Measurements from ENCODE around the gene PEPD.

The PEPD gene

GRCh38 chr19:33373453-33374235 lies 147.9 kb downstream of the PEPD start, which contains the start of gene CEBPG:
Gene CEBPG, plus strand, starts transcription at chr19:33373709. Its CDS starts 5,531 bp downstream, at chr19:33379240.
- Histone ChIP-seq H3K18ac (ENCODE audit: low read length) (peak within 1 kb of the TSS; percentile 99), H2BK15ac (ENCODE audit: low read length) (peak within 1 kb of the TSS; percentile 62), H3K4me2 (ENCODE audit: insufficient read depth, low read length, poor library complexity, severe bottlenecking) (peak within 1 kb of the TSS; percentile 82), H4K91ac (ENCODE audit: low read depth, low read length, poor library complexity) (no peak within 1 kb of the TSS), H2BK5ac (ENCODE audit: low read length) (peak within 1 kb of the TSS; percentile 45), H3K23ac (ENCODE audit: low read depth, low read length, poor library complexity) (peak within 1 kb of the TSS; percentile 87), H3K27me3 (ENCODE audit: control insufficient read depth in 3 of 3, insufficient read depth in 3 of 3, low read depth in 1 of 3, low read length in 3 of 3) (peaks cover 0 to 9% (median 0%) of the 10 kb centered on the region in 3 experiments), H2BK120ac (ENCODE audit: low read depth, low read length) (no peak within 1 kb of the TSS), H3K27ac (replicated peaks; ENCODE audit: low read length) (peak within 1 kb of the TSS; percentile 91), H2AK5ac (ENCODE audit: low read depth, low read length) (no peak within 1 kb of the TSS), H3K79me1 (ENCODE audit: low read depth, low read length) (no peaks in the 10 kb centered on the region), H3K4me3 (ENCODE audit: low read length in 2 of 2) (peak within 1 kb of the TSS; percentile 62 to 100), H2BK12ac (ENCODE audit: low read length) (peak within 1 kb of the TSS; percentile 76), H3K14ac (ENCODE audit: low read length) (peak within 1 kb of the TSS; percentile 95), H3K4me1 (ENCODE audit: control insufficient read depth in 2 of 2, insufficient read depth in 1 of 2, low read depth in 1 of 2, low read length in 2 of 2) (peaks cover 5 to 12% of the 10 kb centered on the region in 2 donors), H3K4ac (ENCODE audit: low read length) (no peak within 1 kb of the TSS), H3K36me3 (replicated peaks in 1 of 2; ENCODE audit: control insufficient read depth in 2 of 2, insufficient read depth in 2 of 2, low read length in 2 of 2) (peaks cover 2 to 21% of the 10 kb centered on the region in 2 donors), H2AFZ (ENCODE audit: low read length) (peak within 1 kb of the TSS; percentile 99), H3K9ac (ENCODE audit: low read depth, low read length, poor library complexity) (peak within 1 kb of the TSS; percentile 99), H3K9me3 (replicated peaks in 1 of 2; ENCODE audit: control insufficient read depth in 2 of 2, insufficient read depth in 1 of 2, low read depth in 1 of 2, low read length in 2 of 2) (no peaks in the 10 kb centered on the region), H4K8ac (ENCODE audit: low read depth, low read length) (no peak within 1 kb of the TSS)
- DNase-seq (ENCODE audit: low spot score), result peak; percentile 94
- WGBS, 2 donors (ENCODE audit: extremely low coverage in 2 of 2, insufficient read length in 2 of 2, insufficient replicate concordance in 1 of 2), result no CpG with 5 or more reads among the region's 118 CpGs

- Histone ChIP-seq H3K9ac (ENCODE audit: low read depth, low read length, poor library complexity) (no peak overlapping the region), H3K9me3 (replicated peaks in 1 of 2; ENCODE audit: control insufficient read depth in 2 of 2, insufficient read depth in 1 of 2, low read depth in 1 of 2, low read length in 2 of 2) (no peaks in the 10 kb centered on the region), H3K4me1 (ENCODE audit: control insufficient read depth in 2 of 2, insufficient read depth in 1 of 2, low read depth in 1 of 2, low read length in 2 of 2) (peaks cover 1 to 5% of the 10 kb centered on the region in 2 donors), H2AK5ac (ENCODE audit: low read depth, low read length) (no peak overlapping the region), H3K27ac (replicated peaks; ENCODE audit: low read length) (no peak overlapping the region), H3K14ac (ENCODE audit: low read length) (no peak overlapping the region), H3K4me3 (ENCODE audit: low read length in 2 of 2) (no peak overlapping the region), H3K79me1 (ENCODE audit: low read depth, low read length) (no peaks in the 10 kb centered on the region), H2BK15ac (ENCODE audit: low read length) (no peak overlapping the region), H2AFZ (ENCODE audit: low read length) (no peak overlapping the region), H4K8ac (ENCODE audit: low read depth, low read length) (no peak overlapping the region), H3K4me2 (ENCODE audit: insufficient read depth, low read length, poor library complexity, severe bottlenecking) (no peak overlapping the region), H3K18ac (ENCODE audit: low read length) (no peak overlapping the region), H4K91ac (ENCODE audit: low read depth, low read length, poor library complexity) (no peak overlapping the region), H2BK12ac (ENCODE audit: low read length) (no peak overlapping the region), H2BK120ac (ENCODE audit: low read depth, low read length) (no peak overlapping the region), H3K27me3 (ENCODE audit: control insufficient read depth in 3 of 3, insufficient read depth in 3 of 3, low read depth in 1 of 3, low read length in 3 of 3) (peaks cover 0 to 23% (median 0%) of the 10 kb centered on the region in 3 experiments), H3K4ac (ENCODE audit: low read length) (no peak overlapping the region), H3K36me3 (replicated peaks in 1 of 2; ENCODE audit: control insufficient read depth in 2 of 2, insufficient read depth in 2 of 2, low read length in 2 of 2) (peaks cover 2 to 4% of the 10 kb centered on the region in 2 donors), H3K23ac (ENCODE audit: low read depth, low read length, poor library complexity) (no peak overlapping the region), H2BK5ac (ENCODE audit: low read length) (no peak overlapping the region)
- DNase-seq (ENCODE audit: low spot score), result no peak
- no CpG with 5 or more reads among the region's 4 CpGs for WGBS, 2 donors (ENCODE audit: extremely low coverage in 2 of 2, insufficient read length in 2 of 2, insufficient replicate concordance in 1 of 2)
Observed at GRCh38 chr19:33370783-33371182, 150.8 kb downstream of the PEPD start.

GRCh38 chr19:33368074-33368864 lies 153.3 kb downstream of the PEPD start:
- Histone ChIP-seq H3K27me3 (ENCODE audit: control insufficient read depth in 3 of 3, insufficient read depth in 3 of 3, low read depth in 1 of 3, low read length in 3 of 3) (peaks cover 0 to 41% (median 0%) of the 10 kb centered on the region in 3 experiments), H3K23ac (ENCODE audit: low read depth, low read length, poor library complexity) (no peak overlapping the region), H3K18ac (ENCODE audit: low read length) (no peak overlapping the region), H2BK120ac (ENCODE audit: low read depth, low read length) (no peak overlapping the region), H3K4me2 (ENCODE audit: insufficient read depth, low read length, poor library complexity, severe bottlenecking) (no peak overlapping the region), H2BK15ac (ENCODE audit: low read length) (no peak overlapping the region), H3K79me1 (ENCODE audit: low read depth, low read length) (no peaks in the 10 kb centered on the region), H2AK5ac (ENCODE audit: low read depth, low read length) (no peak overlapping the region), H2BK12ac (ENCODE audit: low read length) (no peak overlapping the region), H2AFZ (ENCODE audit: low read length) (no peak overlapping the region), H3K9me3 (replicated peaks in 1 of 2; ENCODE audit: control insufficient read depth in 2 of 2, insufficient read depth in 1 of 2, low read depth in 1 of 2, low read length in 2 of 2) (no peaks in the 10 kb centered on the region), H4K8ac (ENCODE audit: low read depth, low read length) (no peak overlapping the region), H3K9ac (ENCODE audit: low read depth, low read length, poor library complexity) (no peak overlapping the region), H3K27ac (replicated peaks; ENCODE audit: low read length) (no peak overlapping the region), H2BK5ac (ENCODE audit: low read length) (no peak overlapping the region), H3K36me3 (replicated peaks in 1 of 2; ENCODE audit: control insufficient read depth in 2 of 2, insufficient read depth in 2 of 2, low read length in 2 of 2) (no peaks in the 10 kb centered on the region), H4K91ac (ENCODE audit: low read depth, low read length, poor library complexity) (no peak overlapping the region), H3K4me1 (ENCODE audit: control insufficient read depth in 2 of 2, insufficient read depth in 1 of 2, low read depth in 1 of 2, low read length in 2 of 2) (no peaks in the 10 kb centered on the region), H3K4me3 (ENCODE audit: low read length in 2 of 2) (no peak overlapping the region), H3K14ac (ENCODE audit: low read length) (no peak overlapping the region), H3K4ac (ENCODE audit: low read length) (no peak overlapping the region)
- WGBS, 2 donors (ENCODE audit: extremely low coverage in 2 of 2, insufficient read length in 2 of 2, insufficient replicate concordance in 1 of 2), result no CpG with 5 or more reads among the region's 5 CpGs
- DNase-seq (ENCODE audit: low spot score), result no peak

GRCh38 chr19:33366897-33367296 lies 154.7 kb downstream of the PEPD start:
- no peak for DNase-seq (ENCODE audit: low spot score)

More at GRCh38 chr19:33366897-33367296, 154.7 kb downstream of the PEPD start:
- no peak overlapping the region for H2BK120ac ChIP-seq (ENCODE audit: low read depth, low read length)
- no peak overlapping the region for H3K4me3 ChIP-seq (ENCODE audit: low read length in 2 of 2)
- no peaks in the 10 kb centered on the region for H3K9me3 ChIP-seq (replicated peaks in 1 of 2; ENCODE audit: control insufficient read depth in 2 of 2, insufficient read depth in 1 of 2, low read depth in 1 of 2, low read length in 2 of 2)
- H3K79me1 ChIP-seq (ENCODE audit: low read depth, low read length), result no peaks in the 10 kb centered on the region
- no peak overlapping the region for H3K27ac ChIP-seq (replicated peaks; ENCODE audit: low read length)
- WGBS, 2 donors (ENCODE audit: extremely low coverage in 2 of 2, insufficient read length in 2 of 2, insufficient replicate concordance in 1 of 2), result no CpG with 5 or more reads among the region's 5 CpGs
- no peak overlapping the region for H3K9ac ChIP-seq (ENCODE audit: low read depth, low read length, poor library complexity)
- H2AFZ ChIP-seq (ENCODE audit: low read length), result no peak overlapping the region
- H3K4me1 ChIP-seq (ENCODE audit: control insufficient read depth in 2 of 2, insufficient read depth in 1 of 2, low read depth in 1 of 2, low read length in 2 of 2), result no peaks in the 10 kb centered on the region
- no peak overlapping the region for H4K8ac ChIP-seq (ENCODE audit: low read depth, low read length)
- no peak overlapping the region for H3K18ac ChIP-seq (ENCODE audit: low read length)
- no peak overlapping the region for H3K4me2 ChIP-seq (ENCODE audit: insufficient read depth, low read length, poor library complexity, severe bottlenecking)
- no peak overlapping the region for H2AK5ac ChIP-seq (ENCODE audit: low read depth, low read length)
- no peak overlapping the region for H2BK5ac ChIP-seq (ENCODE audit: low read length)
- no peak overlapping the region for H2BK12ac ChIP-seq (ENCODE audit: low read length)
- H3K27me3 ChIP-seq (ENCODE audit: control insufficient read depth in 3 of 3, insufficient read depth in 3 of 3, low read depth in 1 of 3, low read length in 3 of 3), result peaks cover 0 to 49% (median 0%) of the 10 kb centered on the region in 3 experiments
- H3K23ac ChIP-seq (ENCODE audit: low read depth, low read length, poor library complexity), result no peak overlapping the region
- no peaks in the 10 kb centered on the region for H3K36me3 ChIP-seq (replicated peaks in 1 of 2; ENCODE audit: control insufficient read depth in 2 of 2, insufficient read depth in 2 of 2, low read length in 2 of 2)
- H2BK15ac ChIP-seq (ENCODE audit: low read length), result no peak overlapping the region
- H4K91ac ChIP-seq (ENCODE audit: low read depth, low read length, poor library complexity), result no peak overlapping the region
- H3K4ac ChIP-seq (ENCODE audit: low read length), result no peak overlapping the region
- H3K14ac ChIP-seq (ENCODE audit: low read length), result no peak overlapping the region

All from neuronal stem cell (in vitro differentiated cells).